HepG2 (cell line): Measurements from ENCODE around the gene DENND1C. TPM values are rescaled to one million over a fixed set of nuclear protein-coding genes. Genes with fewer than 3 reads are reported as not detected.

ENCODE experiments used
- ATAC-seq: fragments of 200-7000 bp; cut with Tn5 transposase; 3 replicates; pipeline ENCODE4 v1.9.1; 2020; ENCODE audit warnings: mild to moderate bottlenecking, moderate library complexity
- BruUV-seq: library from RNA; stranded (reverse); fragments of 400-500 nt; replicated peaks from 2 replicates; lab custom pipeline; 2021; lab: Mats Ljungman, UMichigan
- CTCF ChIA-PET: fragments of 300-600 bp; formaldehyde crosslinking; extraction: SDS; loops from one replicate; lab custom pipeline; 2021; ENCODE audit warnings: low total read pairs, inconsistent platforms, low intra/inter-chr PET ratio; lab: Yijun Ruan, JAX
- POLR2A ChIA-PET: fragments of 350-600 bp; sonication (Branson Sonifier 250); formaldehyde crosslinking; loops from one replicate; lab custom pipeline; 2020; ENCODE audit warnings: antibody characterized with exemption, inconsistent platforms; lab: Yijun Ruan, JAX
- DNase-seq: peaks from one replicate; pipeline ENCODE4 v3.0.0-alpha.2; 2015; ENCODE audit warnings: low spot score
- FAIRE-seq: peaks from 3 replicates; lab custom pipeline; 2011; peaks lifted over from hg19 to GRCh38; lab: Jason Lieb, UNC
- H2AFZ ChIP-seq: one replicate; pipeline ENCODE4 v1.6.1; 2011; ENCODE audit warnings: low read length, inconsistent platforms
- H3K27ac ChIP-seq: fragments of 300-600 bp; 3 replicates; pipeline ENCODE4 v1.8.0; 2011; ENCODE audit warnings: mixed run types, mild to moderate bottlenecking, mixed read lengths, low read length, inconsistent platforms; ENCODE audit not compliant: insufficient read depth; ENCODE audit errors: extremely low read length
- H3K27me3 ChIP-seq, 2 experiments: fragments of 200-600 bp in 1 of 2; 2 replicates in 1 of 2; 3 replicates in 1 of 2; pipeline versions ENCODE4 v1.6.0 to v1.8.0; 2011; ENCODE audit warnings: low read length in 2 of 2, mild to moderate bottlenecking in 2 of 2, moderate library complexity in 2 of 2, inconsistent platforms in 1 of 2; ENCODE audit not compliant: insufficient read depth in 2 of 2, control insufficient read depth in 1 of 2
- H3K36me3 ChIP-seq, 2 experiments: fragments of 200-600 bp in 1 of 2; replicated peaks in 1 of 2; 2 replicates in 1 of 2; 3 replicates in 1 of 2; pipeline versions ENCODE4 v1.5.1 to v1.8.0; 2011; ENCODE audit warnings: low read length in 2 of 2, inconsistent platforms in 1 of 2; ENCODE audit not compliant: insufficient read depth in 2 of 2, control insufficient read depth in 1 of 2
- H3K4me1 ChIP-seq: 2 replicates; pipeline ENCODE4 v1.5.1; 2012; ENCODE audit warnings: low read length, inconsistent platforms; ENCODE audit not compliant: insufficient read depth
- H3K4me2 ChIP-seq: 2 replicates; pipeline ENCODE4 v1.6.0; 2011; ENCODE audit warnings: low read depth, low read length, inconsistent platforms
- H3K4me3 ChIP-seq, 3 experiments: fragments of 200-600 bp in 1 of 3; sonication (generic), shearing (Covaris generic) in 1 of 3; replicated peaks in 1 of 3; 2 replicates each; pipeline ENCODE4 v1.5.1; 2011 to 2016; ENCODE audit warnings: low read length in 3 of 3, inconsistent platforms in 2 of 3, low read depth in 2 of 3, mild to moderate bottlenecking in 2 of 3, control low read depth in 1 of 3, mixed read lengths in 1 of 3; ENCODE audit not compliant: insufficient read depth in 1 of 3
- H3K79me2 ChIP-seq: one replicate; pipeline ENCODE4 v1.6.1; 2011; ENCODE audit warnings: low read length, inconsistent platforms; ENCODE audit not compliant: insufficient read depth
- H3K9ac ChIP-seq: 2 replicates; pipeline ENCODE4 v1.6.0; 2011; ENCODE audit warnings: mild to moderate bottlenecking, low read depth, low read length, inconsistent platforms; ENCODE audit not compliant: insufficient read depth
- H3K9me3 ChIP-seq: 2 replicates; pipeline ENCODE4 v1.5.1; 2012; ENCODE audit warnings: mild to moderate bottlenecking, low read length
- H4K20me1 ChIP-seq: 2 replicates; pipeline ENCODE4 v1.6.0; 2011; ENCODE audit warnings: inconsistent platforms, mild to moderate bottlenecking, low read length, moderate library complexity; ENCODE audit not compliant: insufficient read depth
- PHF8 ChIP-seq: sonication (generic); formaldehyde crosslinking; IDR thresholded peaks from 2 replicates; pipeline ENCODE4 v1.5.0; 2020; ENCODE audit warnings: missing genetic modification reagents
- TSC22D2 ChIP-seq: sonication (generic); formaldehyde crosslinking; IDR thresholded peaks from 2 replicates; pipeline ENCODE4 v1.5.1; 2020; ENCODE audit warnings: missing genetic modification reagents, mild to moderate bottlenecking, borderline replicate concordance
- XBP1 ChIP-seq: sonication (generic); formaldehyde crosslinking; IDR thresholded peaks from 2 replicates; pipeline ENCODE4 v1.5.0; 2020; ENCODE audit warnings: missing genetic modification reagents
- YEATS2 ChIP-seq: sonication (generic); formaldehyde crosslinking; IDR thresholded peaks from 2 replicates; pipeline ENCODE4 v1.4.0; 2020; ENCODE audit warnings: missing genetic modification reagents, borderline replicate concordance
- ZNF780A ChIP-seq: sonication (generic); formaldehyde crosslinking; IDR thresholded peaks from 2 replicates; pipeline ENCODE4 v1.8.0; 2022; ENCODE audit warnings: mild to moderate bottlenecking, missing genetic modification reagents, moderate library complexity
- ZNF891 ChIP-seq: sonication (generic); formaldehyde crosslinking; IDR thresholded peaks from 2 replicates; pipeline ENCODE4 v1.5.0; 2020; ENCODE audit warnings: mild to moderate bottlenecking, missing genetic modification reagents
- WGBS: methylation state at CpG from one replicate; pipeline ENCODE4 v1.1.6; 2017; ENCODE audit warnings: low lambda C conversion rate; 5-methylcytosine and 5-hydroxymethylcytosine counted together
- in situ Hi-C: cut with HindIII; loops from 2 replicates; pipeline ENCODE4 v1.10.0; 2017; ENCODE audit warnings: low pct_unique_long_range_greater_than_20kb; ENCODE audit not compliant: extremely low pct_ligation_motif_present
- intact Hi-C: fragments of 100-400 bp; cut with micrococcal nuclease; formaldehyde crosslinking; loops from one replicate; pipeline ENCODE4 v1.10.0; 2022; ENCODE audit not compliant: unreplicated experiment
- polyA plus RNA-seq, 8 experiments: library from polyadenylated mRNA; depleted of rRNA in 3 of 8; stranded (reverse) in 7 of 8; unstranded in 1 of 8; fragments of >200 nt; fragmentation: Illumina TruSeq in 4 of 8; extraction: Trizol in 4 of 8; gene quantifications; 2 replicates each; pipeline versions ENCODE4 v1.2.1 to v1.2.3, GENCODE V29; 2011 to 2016; ENCODE audit warnings: low read depth in 4 of 8, missing spikeins in 1 of 8, mixed read lengths in 1 of 8; ENCODE audit not compliant: insufficient read depth in 1 of 8
- total RNA-seq, 5 experiments: library from RNA; depleted of rRNA; stranded (reverse); fragments of >200 nt; fragmentation: Illumina TruSeq; extraction: Trizol; gene quantifications; 2 replicates each; pipeline ENCODE4 v1.2.3, GENCODE V29; 2016; ENCODE audit warnings: low read depth in 1 of 5
- TF ChIP-seq, protein P1 (sequence below): sonication (generic); formaldehyde crosslinking; IDR thresholded peaks from 2 replicates; pipeline ENCODE4 v1.8.0; 2022; ENCODE audit warnings: mild to moderate bottlenecking, missing genetic modification reagents; ENCODE audit not compliant: insufficient replicate concordance
- TF ChIP-seq, protein P2 (sequence below): sonication (generic); formaldehyde crosslinking; IDR thresholded peaks from 2 replicates; pipeline ENCODE4 v1.5.1; 2020; ENCODE audit warnings: mild to moderate bottlenecking, missing genetic modification reagents, moderate library complexity

Gene DENND1C
- total and polyA plus RNA-seq, 2 of the 13 experiments (the other 11 are each of a cell fraction or from before 2014, with no cell fraction given), result 0.04 to 0.73 TPM

DNA sequence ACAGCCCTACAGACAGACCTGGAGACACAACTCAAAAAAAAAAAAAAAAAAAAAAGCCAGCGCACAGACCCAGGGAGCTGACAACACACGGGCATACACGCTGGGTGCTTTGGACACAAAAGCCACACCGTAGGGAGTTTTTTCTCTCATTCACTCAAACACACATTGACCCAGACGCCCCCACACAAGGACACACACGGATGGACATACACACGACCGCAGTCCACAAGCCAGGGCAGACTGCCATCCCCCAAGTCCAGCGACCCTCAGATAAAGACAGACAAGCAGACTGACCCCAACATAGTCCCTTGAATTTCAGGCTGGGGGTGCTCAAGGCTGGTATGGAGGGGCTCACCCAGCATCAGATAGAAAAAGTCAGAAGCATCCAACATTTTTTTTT, 32.5 kb upstream of the DENND1C start (continued):
- TF ChIP-seq, protein P1, sequence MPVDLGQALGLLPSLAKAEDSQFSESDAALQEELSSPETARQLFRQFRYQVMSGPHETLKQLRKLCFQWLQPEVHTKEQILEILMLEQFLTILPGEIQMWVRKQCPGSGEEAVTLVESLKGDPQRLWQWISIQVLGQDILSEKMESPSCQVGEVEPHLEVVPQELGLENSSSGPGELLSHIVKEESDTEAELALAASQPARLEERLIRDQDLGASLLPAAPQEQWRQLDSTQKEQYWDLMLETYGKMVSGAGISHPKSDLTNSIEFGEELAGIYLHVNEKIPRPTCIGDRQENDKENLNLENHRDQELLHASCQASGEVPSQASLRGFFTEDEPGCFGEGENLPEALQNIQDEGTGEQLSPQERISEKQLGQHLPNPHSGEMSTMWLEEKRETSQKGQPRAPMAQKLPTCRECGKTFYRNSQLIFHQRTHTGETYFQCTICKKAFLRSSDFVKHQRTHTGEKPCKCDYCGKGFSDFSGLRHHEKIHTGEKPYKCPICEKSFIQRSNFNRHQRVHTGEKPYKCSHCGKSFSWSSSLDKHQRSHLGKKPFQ (CRISPR knock-in tag), result no peak
- no peak for TF ChIP-seq XBP1 (CRISPR knock-in tag)
- no peak for TF ChIP-seq PHF8 (CRISPR knock-in tag)
- no peak for TF ChIP-seq TSC22D2 (CRISPR knock-in tag)

DNA sequence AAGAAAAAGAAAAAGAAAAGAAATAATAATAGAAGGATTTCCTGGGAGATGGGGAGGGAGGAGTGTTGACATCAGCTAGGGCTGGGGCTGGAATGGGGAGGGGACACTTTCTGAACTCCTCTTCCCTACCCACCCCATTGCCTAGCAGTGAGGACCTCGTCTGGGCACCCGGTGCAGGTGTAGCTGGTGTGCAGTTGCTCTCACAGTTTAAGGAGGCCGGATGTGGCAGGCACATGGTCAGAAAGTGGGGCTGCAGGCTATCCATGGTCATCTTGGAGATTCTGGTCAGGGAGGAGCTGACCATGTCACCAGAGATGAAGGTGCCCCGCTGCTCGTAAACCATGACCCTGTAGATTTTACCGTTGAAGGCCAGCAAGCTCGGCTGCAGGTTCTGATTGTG, 29.0 kb upstream of the DENND1C start:
- Histone ChIP-seq H3K4me2 (peak overlapping the region; percentile 27; the same call in 1 of the 2 replicates), H3K27ac (no peak overlapping the region), H3K27me3 (no peaks in the 10 kb centered on the region), H3K4me1 (peaks cover 52% of the 10 kb centered on the region), H3K9ac (no peak overlapping the region), H3K36me3 (no peaks in the 10 kb centered on the region), H3K79me2 (no peaks in the 10 kb centered on the region), H3K9me3 (no peaks in the 10 kb centered on the region), H2AFZ (no peak overlapping the region), H3K4me3 (no peak overlapping the region; a peak in 1 of 6 replicates), H4K20me1 (no peaks in the 10 kb centered on the region)
- 10% methylated on average over 2 of the region's 7 CpGs for WGBS
- FAIRE-seq (no peak), DNase-seq (no peak), ATAC-seq (no peak)
- BruUV-seq, result no TSS peak
- POLR2A ChIA-PET, result interaction anchor here (1.5 kb wide), 1 partner anchor 20 kb away, joined by 5 read pairs; the partner anchor contains the start of gene TNFSF9
- TF ChIP-seq ZNF891 (CRISPR knock-in tag) (no peak), YEATS2 (CRISPR knock-in tag) (no peak), ZNF780A (CRISPR knock-in tag) (peak; percentile 70; the same call in 1 of the 2 replicates)
- TF ChIP-seq, protein P2, sequence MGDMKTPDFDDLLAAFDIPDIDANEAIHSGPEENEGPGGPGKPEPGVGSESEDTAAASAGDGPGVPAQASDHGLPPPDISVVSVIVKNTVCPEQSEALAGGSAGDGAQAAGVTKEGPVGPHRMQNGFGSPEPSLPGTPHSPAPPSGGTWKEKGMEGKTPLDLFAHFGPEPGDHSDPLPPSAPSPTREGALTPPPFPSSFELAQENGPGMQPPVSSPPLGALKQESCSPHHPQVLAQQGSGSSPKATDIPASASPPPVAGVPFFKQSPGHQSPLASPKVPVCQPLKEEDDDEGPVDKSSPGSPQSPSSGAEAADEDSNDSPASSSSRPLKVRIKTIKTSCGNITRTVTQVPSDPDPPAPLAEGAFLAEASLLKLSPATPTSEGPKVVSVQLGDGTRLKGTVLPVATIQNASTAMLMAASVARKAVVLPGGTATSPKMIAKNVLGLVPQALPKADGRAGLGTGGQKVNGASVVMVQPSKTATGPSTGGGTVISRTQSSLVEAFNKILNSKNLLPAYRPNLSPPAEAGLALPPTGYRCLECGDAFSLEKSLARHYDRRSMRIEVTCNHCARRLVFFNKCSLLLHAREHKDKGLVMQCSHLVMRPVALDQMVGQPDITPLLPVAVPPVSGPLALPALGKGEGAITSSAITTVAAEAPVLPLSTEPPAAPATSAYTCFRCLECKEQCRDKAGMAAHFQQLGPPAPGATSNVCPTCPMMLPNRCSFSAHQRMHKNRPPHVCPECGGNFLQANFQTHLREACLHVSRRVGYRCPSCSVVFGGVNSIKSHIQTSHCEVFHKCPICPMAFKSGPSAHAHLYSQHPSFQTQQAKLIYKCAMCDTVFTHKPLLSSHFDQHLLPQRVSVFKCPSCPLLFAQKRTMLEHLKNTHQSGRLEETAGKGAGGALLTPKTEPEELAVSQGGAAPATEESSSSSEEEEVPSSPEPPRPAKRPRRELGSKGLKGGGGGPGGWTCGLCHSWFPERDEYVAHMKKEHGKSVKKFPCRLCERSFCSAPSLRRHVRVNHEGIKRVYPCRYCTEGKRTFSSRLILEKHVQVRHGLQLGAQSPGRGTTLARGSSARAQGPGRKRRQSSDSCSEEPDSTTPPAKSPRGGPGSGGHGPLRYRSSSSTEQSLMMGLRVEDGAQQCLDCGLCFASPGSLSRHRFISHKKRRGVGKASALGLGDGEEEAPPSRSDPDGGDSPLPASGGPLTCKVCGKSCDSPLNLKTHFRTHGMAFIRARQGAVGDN (CRISPR knock-in tag), result peak; percentile 34; the same call in 1 of the 2 replicates
- in situ Hi-C loops, result no loop called here
- intact Hi-C loops, result no loop called here
- CTCF ChIA-PET, result no interaction called here
